Esophagus (tissue), 2 donors: ENCODE data around the gene CSF1R. TPM values are rescaled to one million over a fixed set of nuclear protein-coding genes. Genes with fewer than 3 reads are reported as not detected.

Experiments
- H3K27ac ChIP-seq, 2 donors: one replicate each; pipeline ENCODE4 v1.5.1; 2013; ENCODE audit warnings: low read depth in 2 of 2, mild to moderate bottlenecking in 2 of 2, inconsistent platforms in 1 of 2, low read length in 1 of 2, moderate library complexity in 1 of 2
- H3K27me3 ChIP-seq, 2 donors: one replicate each; pipeline ENCODE4 v1.6.1; 2013; ENCODE audit warnings: low read length in 2 of 2, control low read depth in 1 of 2, mild to moderate bottlenecking in 1 of 2; ENCODE audit not compliant: insufficient read depth in 2 of 2, control insufficient read depth in 1 of 2
- H3K36me3 ChIP-seq, 2 donors: one replicate each; pipeline ENCODE4 v1.6.1; 2013; ENCODE audit warnings: low read length in 1 of 2; ENCODE audit not compliant: control insufficient read depth in 2 of 2, insufficient read depth in 2 of 2
- H3K4me1 ChIP-seq, 2 donors: one replicate each; pipeline ENCODE4 v1.6.1; 2013; ENCODE audit warnings: low read length in 1 of 2; ENCODE audit not compliant: control insufficient read depth in 2 of 2, insufficient read depth in 2 of 2
- H3K4me3 ChIP-seq, 2 donors: one replicate each; pipeline ENCODE4 v1.5.1; 2013; ENCODE audit warnings: low read length in 2 of 2, mild to moderate bottlenecking in 2 of 2, low read depth in 1 of 2, moderate library complexity in 1 of 2
- H3K9me3 ChIP-seq, 2 donors: one replicate each; pipeline ENCODE4 v1.6.1; 2013; ENCODE audit warnings: mild to moderate bottlenecking in 2 of 2, low read depth in 1 of 2, low read length in 1 of 2, moderate library complexity in 1 of 2; ENCODE audit not compliant: control insufficient read depth in 2 of 2, insufficient read depth in 1 of 2
- WGBS, 2 donors: extraction: QIAGEN DNeasy Blood & Tissue Kit; methylation state at CpG; one replicate each; pipeline ENCODE4 v1.1.7; 2013; 5-methylcytosine and 5-hydroxymethylcytosine counted together
- polyA plus RNA-seq, 2 donors: library from polyadenylated mRNA; stranded (reverse); fragments of 200-250 nt; gene quantifications; one replicate each; pipeline ENCODE4 v1.2.3, GENCODE V29; 2013
- donor health status: healthy with polysubstance abuse.
- donor health status: Bipolar disorder and iron deficiency.

Gene CSF1R
- polyA plus RNA-seq, 2 donors, result 2.0 to 4.9 TPM

DNA sequence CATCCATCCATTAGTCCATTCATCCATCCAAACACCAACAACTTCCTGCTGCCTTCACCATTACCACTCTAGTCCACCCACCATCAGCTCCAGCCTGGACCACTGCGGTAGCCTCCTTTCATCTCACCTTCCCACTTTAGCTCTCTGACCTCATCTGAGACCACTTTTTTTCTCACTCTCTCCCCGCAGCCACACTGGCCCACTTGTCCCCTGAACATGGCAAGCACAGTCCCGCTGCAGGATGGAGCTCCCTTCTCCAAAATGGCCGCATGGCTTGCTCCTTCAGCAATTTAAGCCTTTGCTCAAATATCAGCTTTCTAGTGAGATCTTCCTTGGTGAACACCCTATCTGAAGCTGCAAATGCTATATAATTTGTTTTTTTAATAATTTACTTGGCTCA is 11.1 kb downstream of the CSF1R start:
- no peak overlapping the region for H3K27ac ChIP-seq

DNA sequence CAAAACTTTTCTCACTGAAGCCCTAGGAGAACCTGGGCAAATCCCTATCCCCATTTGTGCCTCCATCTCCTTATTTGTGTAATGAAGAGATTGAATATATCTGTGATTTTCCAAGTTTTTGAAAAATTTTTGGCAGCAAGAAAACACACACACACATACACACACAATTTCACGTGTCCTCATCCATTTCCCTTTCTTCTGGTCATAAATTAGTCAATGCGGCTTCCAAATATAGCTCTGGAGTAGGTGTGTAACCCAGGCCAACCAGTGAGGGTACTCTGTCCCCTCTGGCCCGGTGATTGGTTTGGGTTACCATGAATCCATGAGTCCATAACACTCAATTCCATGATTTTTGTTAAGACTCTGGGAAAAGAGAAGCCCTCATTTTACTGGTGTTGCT is 12.7 kb downstream of the CSF1R start:
- H3K36me3 ChIP-seq, result no peaks in the 10 kb centered on the region
- no peaks in the 10 kb centered on the region for H3K27me3 ChIP-seq
- H3K9me3 ChIP-seq, result no peaks in the 10 kb centered on the region
- no peak overlapping the region for H3K4me3 ChIP-seq
- H3K4me1 ChIP-seq, result peaks cover 0 to under 1% of the 10 kb centered on the region in 2 donors
- H3K27ac ChIP-seq, result no peak overlapping the region
- 75 to 77% methylated on average over 3 of the region's 3 CpGs for WGBS, 2 donors

More for the DNA sequence above, 11.1 kb downstream of the CSF1R start:
- no peaks in the 10 kb centered on the region for H3K36me3 ChIP-seq
- H3K9me3 ChIP-seq, result no peaks in the 10 kb centered on the region
- no peaks in the 10 kb centered on the region for H3K27me3 ChIP-seq
- no peaks in the 10 kb centered on the region for H3K4me1 ChIP-seq
- whole genome bisulfite sequencing, 2 donors, result 80 to 89% methylated on average over 4 of the region's 4 CpGs
- no peak overlapping the region for H3K4me3 ChIP-seq

DNA sequence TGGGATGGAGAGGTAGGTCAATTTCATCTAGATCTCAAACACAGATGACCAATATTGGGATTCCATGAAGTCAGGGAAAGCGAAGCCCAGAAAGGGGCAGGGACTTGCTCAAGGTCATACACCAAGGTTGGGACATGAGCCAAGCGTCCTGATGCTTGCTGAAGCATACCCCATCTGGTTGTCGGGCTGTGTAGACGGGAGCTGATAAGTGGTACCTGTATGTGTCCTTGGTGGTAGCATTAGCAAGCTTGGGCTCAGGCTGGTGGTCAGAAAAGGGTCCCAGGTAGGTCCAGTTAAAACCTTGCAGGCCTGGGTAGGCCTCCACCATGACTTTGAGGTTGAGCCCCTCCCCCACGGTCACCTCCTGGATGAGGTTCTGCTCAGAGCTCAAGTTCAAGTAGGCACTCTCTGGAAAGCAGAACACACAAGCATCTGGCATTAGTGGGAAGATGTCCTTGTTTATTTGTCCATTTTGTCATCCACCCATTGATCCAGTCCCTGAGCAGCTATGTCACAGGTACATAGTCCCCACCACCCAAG is 13.2 kb downstream of the CSF1R start:
- H3K4me3 ChIP-seq, result no peak overlapping the region
- no peaks in the 10 kb centered on the region for H3K27me3 ChIP-seq
- no peak overlapping the region for H3K27ac ChIP-seq
- no peaks in the 10 kb centered on the region for H3K36me3 ChIP-seq
- 79 to 92% methylated on average over 5 of the region's 5 CpGs for WGBS, 2 donors
- H3K9me3 ChIP-seq, result no peaks in the 10 kb centered on the region
- H3K4me1 ChIP-seq, result peaks cover 0 to 4% of the 10 kb centered on the region in 2 donors

DNA sequence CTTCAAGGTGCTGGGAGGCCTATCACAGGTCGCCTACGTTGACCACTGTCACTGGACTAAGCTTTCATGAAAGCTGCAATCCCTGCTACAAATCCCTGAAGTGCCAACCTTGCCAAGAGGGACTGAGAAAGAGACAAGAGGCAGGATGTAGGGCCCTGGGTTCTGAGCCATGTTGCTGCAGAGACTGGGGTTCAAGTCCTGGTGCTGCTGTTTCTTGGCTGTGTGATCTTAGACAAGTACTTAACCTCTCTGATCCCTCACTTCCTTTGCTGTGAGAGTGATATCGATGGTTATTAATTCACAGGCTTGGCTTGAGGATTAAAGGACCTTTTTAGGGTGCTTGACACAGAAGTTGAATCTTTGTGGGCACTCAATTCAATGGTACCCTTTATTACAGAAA is 15.5 kb downstream of the CSF1R start:
- no peak overlapping the region for H3K4me3 ChIP-seq
- H3K27ac ChIP-seq, result no peak overlapping the region
- H3K9me3 ChIP-seq, result no peaks in the 10 kb centered on the region
- peaks cover 3 to 4% of the 10 kb centered on the region in 2 donors for H3K4me1 ChIP-seq
- H3K27me3 ChIP-seq, result no peaks in the 10 kb centered on the region
- no peaks in the 10 kb centered on the region for H3K36me3 ChIP-seq
- 87 to 91% methylated on average over 3 of the region's 3 CpGs for WGBS, 2 donors

DNA sequence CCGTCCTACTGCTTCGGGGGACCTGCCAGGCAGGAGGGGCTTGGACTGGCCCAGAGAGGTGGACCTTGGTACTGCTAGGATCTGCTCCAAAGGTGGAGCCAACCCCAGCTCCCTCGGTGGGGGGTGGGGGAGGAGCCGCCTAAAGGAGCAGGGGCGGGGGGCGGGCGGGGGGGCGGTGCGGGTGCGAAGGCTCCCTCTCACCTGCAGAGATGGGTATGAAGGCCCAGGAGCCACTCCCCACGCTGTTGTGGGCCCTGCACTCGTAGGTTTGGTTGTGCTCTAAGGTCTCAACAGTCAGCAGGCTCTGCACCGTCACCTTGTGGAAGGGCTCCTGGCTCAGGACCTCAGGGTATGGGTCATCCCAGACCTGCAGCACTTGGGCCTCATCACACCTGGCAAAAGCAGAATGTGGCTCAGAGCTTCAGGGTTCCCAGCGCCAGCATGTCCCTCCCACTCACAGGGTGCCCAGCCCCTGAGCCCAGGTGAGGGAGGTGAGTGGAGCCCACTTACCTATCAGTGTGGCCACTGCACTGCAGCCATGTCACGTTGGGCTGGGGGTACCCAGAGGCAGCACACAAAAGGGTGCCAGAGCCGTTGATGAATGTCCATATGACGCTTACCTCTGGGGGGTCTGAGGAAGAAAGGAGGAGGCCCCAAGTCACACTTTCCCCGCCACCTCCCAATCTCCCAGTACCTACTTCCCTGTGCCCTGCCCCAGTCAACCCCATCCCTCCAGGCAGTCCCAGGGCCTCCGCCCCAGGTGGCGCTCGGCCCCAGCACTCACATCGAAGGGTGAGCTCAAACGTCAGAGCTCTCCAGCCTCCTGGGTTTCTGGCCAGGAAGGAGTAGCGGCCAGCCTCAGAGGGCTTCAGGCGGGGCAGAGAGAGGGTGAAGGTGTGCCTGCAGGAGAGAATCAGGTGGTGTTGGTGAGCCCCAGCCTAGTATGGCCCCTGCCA is 16.4 kb downstream of the CSF1R start:
- H3K9me3 ChIP-seq, result no peaks in the 10 kb centered on the region
- H3K36me3 ChIP-seq, result no peaks in the 10 kb centered on the region
- H3K4me3 ChIP-seq, result no peak overlapping the region
- 85 to 87% methylated on average over 25 of the region's 25 CpGs for WGBS, 2 donors
- no peaks in the 10 kb centered on the region for H3K27me3 ChIP-seq
- peaks cover 3 to 4% of the 10 kb centered on the region in 2 donors for H3K4me1 ChIP-seq
- H3K27ac ChIP-seq, result no peak overlapping the region

DNA sequence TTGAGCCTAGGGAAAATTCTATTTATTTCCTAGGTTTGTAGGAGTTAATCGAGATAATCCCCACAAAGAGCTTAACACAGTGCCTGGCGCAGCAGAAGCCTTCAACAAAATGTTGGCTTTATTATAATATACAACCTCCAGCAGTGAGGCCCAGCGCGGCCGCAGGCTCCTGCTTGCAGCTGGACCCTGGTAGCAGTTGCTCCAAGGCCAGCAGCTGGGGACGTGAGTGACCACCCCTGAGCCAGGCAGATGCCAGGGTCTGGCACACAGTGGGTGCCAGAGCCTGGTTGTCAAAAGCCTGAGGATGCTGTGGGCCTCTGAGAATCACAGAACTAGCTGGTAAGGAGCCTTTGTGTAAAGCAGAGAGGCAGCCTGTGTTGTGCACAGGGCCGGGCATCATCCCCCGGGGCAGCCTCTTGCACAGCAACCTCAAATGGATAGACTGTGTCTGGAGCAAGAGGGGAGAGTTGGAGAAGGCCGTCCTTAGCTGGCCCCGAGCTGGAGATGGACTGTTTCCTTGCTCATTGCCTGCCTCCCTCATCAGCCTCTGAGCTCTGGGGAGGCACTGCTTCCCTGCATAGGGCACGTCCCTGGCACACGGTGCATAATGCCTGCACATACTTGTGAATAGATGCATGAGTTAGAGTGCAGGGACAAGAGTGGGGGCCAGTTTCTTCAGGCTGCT is 17.3 kb downstream of the CSF1R start:
- 77 to 80% methylated on average over 12 of the region's 12 CpGs for WGBS, 2 donors
- Histone ChIP-seq H3K27me3 (no peaks in the 10 kb centered on the region), H3K36me3 (no peaks in the 10 kb centered on the region), H3K27ac (no peak overlapping the region), H3K4me3 (no peak overlapping the region), H3K9me3 (no peaks in the 10 kb centered on the region), H3K4me1 (peaks cover 3 to 4% of the 10 kb centered on the region in 2 donors)

DNA sequence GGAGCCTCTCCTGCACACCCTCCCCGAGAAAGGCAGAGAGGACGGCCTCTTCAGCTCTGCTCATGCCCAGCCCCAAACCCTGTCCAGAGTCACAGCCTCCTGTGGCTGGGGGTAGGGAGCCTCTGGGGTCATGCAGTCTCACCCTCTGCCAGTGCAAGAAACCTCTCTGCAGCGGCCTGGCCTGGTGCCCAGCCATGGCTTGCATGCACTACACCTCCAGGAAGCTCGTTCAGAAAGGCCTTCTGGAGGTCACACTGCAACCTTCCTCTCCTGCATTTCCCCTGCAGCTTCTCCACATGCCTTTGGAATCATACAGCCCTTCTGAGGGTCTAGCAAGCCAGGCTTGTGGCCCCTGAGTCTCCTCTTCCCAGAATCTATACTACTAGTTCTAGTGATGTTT is 17.9 kb downstream of the CSF1R start:
- Histone ChIP-seq H3K4me3 (no peak overlapping the region), H3K27ac (no peak overlapping the region), H3K9me3 (no peaks in the 10 kb centered on the region), H3K4me1 (peaks cover 3 to 4% of the 10 kb centered on the region in 2 donors), H3K36me3 (no peaks in the 10 kb centered on the region), H3K27me3 (no peaks in the 10 kb centered on the region)
- 51 to 64% methylated on average over 4 of the region's 4 CpGs for WGBS, 2 donors

DNA sequence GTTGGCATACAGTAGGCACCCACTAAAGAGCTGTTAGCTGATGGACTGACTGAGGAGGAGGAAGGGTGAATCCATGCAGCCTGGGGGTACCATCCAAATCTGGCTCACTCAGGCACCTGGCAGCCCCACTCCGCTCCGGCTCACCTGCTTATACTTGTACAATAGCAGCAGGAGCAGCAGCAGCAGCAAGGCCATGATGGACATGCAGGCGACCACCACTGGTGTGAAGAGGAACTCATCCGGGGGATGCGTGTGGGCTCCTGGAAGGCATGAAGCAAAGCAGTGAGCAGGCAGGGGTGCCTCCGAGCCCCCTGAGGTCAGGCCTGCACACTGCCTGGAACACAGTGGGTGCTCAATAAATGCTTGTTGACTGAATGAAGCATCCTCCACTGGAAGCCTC is 18.3 kb downstream of the CSF1R start:
- 91 to 95% methylated on average over 6 of the region's 6 CpGs for WGBS, 2 donors
- Histone ChIP-seq H3K27ac (no peak overlapping the region), H3K9me3 (no peaks in the 10 kb centered on the region), H3K27me3 (no peaks in the 10 kb centered on the region), H3K4me3 (no peak overlapping the region), H3K4me1 (peaks cover 3 to 4% of the 10 kb centered on the region in 2 donors), H3K36me3 (no peaks in the 10 kb centered on the region)

DNA sequence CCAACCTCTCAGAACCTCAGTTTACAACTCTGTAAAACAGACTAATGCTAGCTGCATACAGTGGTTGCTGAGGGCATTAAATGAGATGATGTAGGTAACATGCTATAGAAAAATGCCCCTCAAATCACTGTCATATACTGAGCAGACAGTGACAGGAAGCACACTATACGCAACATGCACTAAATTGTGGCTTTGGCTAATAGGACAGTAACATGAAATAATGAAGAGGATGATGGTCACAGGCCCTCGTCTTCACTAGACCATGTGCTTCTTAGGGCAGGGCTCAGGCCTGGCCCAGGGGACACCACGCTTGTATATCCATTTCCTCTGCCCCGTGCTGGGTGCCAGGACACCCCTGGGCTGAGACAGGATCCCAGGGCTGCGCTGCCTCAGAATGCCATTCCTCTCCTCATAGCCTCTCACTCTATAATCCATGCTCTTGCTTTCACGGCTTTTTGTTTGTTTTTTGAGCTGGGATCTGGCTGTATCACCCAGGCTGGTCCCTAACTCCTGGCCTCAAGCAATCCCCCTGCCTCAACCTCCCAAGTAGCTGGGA is 18.9 kb downstream of the CSF1R start:
- Histone ChIP-seq H3K4me1 (peaks cover 3 to 4% of the 10 kb centered on the region in 2 donors), H3K4me3 (no peak overlapping the region), H3K9me3 (no peaks in the 10 kb centered on the region), H3K36me3 (no peaks in the 10 kb centered on the region), H3K27ac (no peak overlapping the region), H3K27me3 (no peaks in the 10 kb centered on the region)
- WGBS, 2 donors, result 83 to 89% methylated on average over 6 of the region's 6 CpGs
